Fibroblast of villous mesenchyme (primary cell): ENCODE measurements around the gene SLC43A3. TPM values are rescaled to one million over a fixed set of nuclear protein-coding genes. Genes with fewer than 3 reads are reported as not detected.

Source experiments
- DNase-seq: peaks from one replicate; pipeline ENCODE4 v3.0.0-alpha.2; 2010; ENCODE audit warnings: low read depth
- H3K4me3 ChIP-seq: 2 replicates; pipeline ENCODE4 v1.5.1; 2011; ENCODE audit warnings: low read depth, mild to moderate bottlenecking, low read length
- small RNA-seq: library from RNA; depleted of rRNA; stranded (forward); fragments of <200 nt; gene quantifications from one replicate; pipeline ENCODE3, GENCODE V24; 2012
- total RNA-seq: library from RNA; depleted of rRNA; stranded (reverse); fragments of >200 nt; gene quantifications from 2 replicates; pipeline ENCODE4 v1.2.3, GENCODE V29; 2012
- TF ChIP-seq, protein P1 (sequence below): IDR thresholded peaks from 2 replicates; pipeline ENCODE4 v1.5.1; 2012; ENCODE audit warnings: low read depth, mild to moderate bottlenecking, low read length; ENCODE audit not compliant: insufficient read depth

SLC43A3 gene
- total RNA-seq, 1 donor, result 26.3 TPM

DNA sequence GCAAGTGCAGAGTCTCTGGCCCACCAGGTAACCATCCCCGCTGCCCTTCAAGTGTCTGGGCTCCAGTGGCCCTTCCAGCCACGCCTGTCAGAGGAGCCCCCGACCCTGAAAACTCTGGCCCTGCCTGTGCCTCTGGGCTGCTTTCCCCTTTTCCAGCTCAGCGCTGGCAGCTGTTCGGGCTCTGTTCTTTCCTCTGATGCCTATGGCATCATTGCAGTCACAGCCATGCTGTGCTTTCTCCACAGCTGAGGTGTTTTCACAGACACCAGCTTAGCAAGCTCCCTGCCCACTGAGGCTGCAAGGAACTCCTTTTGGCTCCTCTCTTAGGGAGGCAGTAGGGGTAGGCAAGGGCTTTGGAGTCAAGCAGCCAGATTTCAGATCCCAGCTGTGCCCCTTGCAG, 67.5 kb downstream of the SLC43A3 start:
- DNase-seq, result no peak
- no peak overlapping the region for H3K4me3 ChIP-seq
- TF ChIP-seq, protein P1, sequence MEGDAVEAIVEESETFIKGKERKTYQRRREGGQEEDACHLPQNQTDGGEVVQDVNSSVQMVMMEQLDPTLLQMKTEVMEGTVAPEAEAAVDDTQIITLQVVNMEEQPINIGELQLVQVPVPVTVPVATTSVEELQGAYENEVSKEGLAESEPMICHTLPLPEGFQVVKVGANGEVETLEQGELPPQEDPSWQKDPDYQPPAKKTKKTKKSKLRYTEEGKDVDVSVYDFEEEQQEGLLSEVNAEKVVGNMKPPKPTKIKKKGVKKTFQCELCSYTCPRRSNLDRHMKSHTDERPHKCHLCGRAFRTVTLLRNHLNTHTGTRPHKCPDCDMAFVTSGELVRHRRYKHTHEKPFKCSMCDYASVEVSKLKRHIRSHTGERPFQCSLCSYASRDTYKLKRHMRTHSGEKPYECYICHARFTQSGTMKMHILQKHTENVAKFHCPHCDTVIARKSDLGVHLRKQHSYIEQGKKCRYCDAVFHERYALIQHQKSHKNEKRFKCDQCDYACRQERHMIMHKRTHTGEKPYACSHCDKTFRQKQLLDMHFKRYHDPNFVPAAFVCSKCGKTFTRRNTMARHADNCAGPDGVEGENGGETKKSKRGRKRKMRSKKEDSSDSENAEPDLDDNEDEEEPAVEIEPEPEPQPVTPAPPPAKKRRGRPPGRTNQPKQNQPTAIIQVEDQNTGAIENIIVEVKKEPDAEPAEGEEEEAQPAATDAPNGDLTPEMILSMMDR, result no peak

DNA sequence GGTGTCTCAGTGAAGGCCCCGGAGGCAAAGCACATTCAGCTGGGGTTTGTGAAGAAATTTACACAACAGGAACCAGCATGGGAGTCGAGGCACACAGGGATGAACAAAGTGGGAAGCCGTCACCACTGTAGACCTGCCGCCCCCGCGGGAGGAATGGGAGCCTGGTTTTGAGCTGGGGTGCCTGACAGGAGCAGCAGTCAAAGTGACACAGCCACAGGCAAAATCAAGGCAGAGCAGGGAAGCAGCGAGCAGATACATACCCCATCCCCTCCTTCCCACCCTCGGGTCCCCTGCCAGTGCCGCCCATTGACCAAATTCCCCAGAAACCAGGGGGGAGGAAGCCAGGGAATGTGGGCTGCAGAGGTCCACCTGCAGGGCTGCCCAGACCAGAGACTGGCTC, 67.9 kb downstream of the SLC43A3 start:
- no peak for DNase-seq
- TF ChIP-seq, protein P1, result no peak
- no peak overlapping the region for H3K4me3 ChIP-seq

DNA sequence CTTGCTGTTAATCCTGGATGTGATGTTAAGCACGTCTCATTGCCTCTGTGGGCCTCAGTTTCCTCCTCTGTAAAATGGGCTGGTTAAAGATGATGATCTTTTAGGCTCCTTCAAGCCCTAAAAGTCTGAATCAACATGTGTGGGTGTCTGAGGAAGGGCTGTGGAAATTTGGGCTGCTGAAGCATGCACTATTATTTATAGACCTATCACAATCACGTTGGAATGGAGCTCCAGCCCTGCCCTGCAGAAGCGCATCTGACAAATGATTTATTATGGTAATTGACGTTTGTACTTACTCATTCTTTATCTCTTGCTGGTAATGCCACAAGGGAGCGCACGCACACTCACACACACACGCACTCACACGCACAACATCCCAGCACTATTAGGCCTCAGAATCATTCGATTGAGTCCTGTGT, 68.4 kb downstream of the SLC43A3 start:
- H3K4me3 ChIP-seq, result no peak overlapping the region
- TF ChIP-seq, protein P1, result no peak
- DNase-seq, result no peak

DNA sequence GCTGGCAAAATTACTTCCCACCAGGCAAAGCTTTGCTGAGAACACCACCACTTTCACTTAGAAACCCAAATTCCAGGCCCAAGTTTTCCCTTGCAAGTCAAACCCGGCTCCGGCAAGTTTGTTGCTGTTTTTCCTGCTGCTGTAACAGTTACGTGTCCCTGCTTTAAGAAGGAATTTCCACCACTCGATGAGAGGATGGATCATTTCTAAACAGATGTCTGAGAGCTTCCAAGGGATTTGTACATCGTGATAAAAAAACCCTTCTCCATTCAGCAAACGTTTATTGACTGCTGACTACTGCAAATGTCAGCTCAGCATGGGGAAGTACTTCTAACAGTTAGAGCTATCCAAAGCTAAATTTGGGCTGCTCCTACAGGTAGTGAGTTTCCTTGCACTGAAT, 69.1 kb downstream of the SLC43A3 start:
- TF ChIP-seq, protein P1, result no peak
- peak; percentile 55 for DNase-seq
- no peak overlapping the region for H3K4me3 ChIP-seq

DNA sequence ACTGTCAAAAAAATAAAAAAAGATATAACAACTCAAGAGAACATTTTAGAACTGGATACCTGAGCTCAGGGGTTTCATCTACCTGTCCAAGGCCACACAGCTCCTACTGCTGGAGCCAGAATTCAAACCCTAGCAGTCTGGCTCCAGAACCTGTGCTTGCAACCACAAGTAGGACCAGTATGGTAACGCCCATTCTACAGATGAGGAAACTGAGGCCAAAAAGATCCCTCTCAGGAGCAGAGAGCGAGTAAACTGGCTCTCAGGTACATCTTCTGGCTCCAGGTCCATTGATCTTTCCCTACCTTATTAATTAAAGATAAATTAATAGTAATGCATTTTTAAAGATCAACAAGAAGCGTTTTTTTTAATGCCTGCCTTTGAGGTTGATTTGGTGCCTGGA, 69.6 kb downstream of the SLC43A3 start:
- TF ChIP-seq, protein P1, result no peak
- DNase-seq, result no peak
- H3K4me3 ChIP-seq, result no peak overlapping the region

Small RNA genes lying within 50 kb of the gene (small RNA-seq; reads per million reads assigned to genes)
- not detected for gene RNA5SP341

Other genes with a start within 250 kb of the SLC43A3 start
- not detected in 2 replicates for gene LRRC55, start 245.2 kb downstream of the SLC43A3 start, total RNA-seq
- gene APLNR, start 189.9 kb downstream of the SLC43A3 start, total RNA-seq, result not detected in 2 replicates
- 69.5 and 70.5 TPM in 2 replicates for gene TNKS1BP1, start 102.2 kb downstream of the SLC43A3 start, total RNA-seq
- gene SSRP1, start 91.2 kb downstream of the SLC43A3 start, total RNA-seq, result 61.7 and 67.3 TPM in 2 replicates
- not detected in 2 replicates for gene P2RX3, start 88.8 kb downstream of the SLC43A3 start, total RNA-seq
- not detected in 2 replicates for gene PRG3, start 46.0 kb downstream of the SLC43A3 start, total RNA-seq
- gene PRG2, start 36.5 kb downstream of the SLC43A3 start, total RNA-seq, result not detected in 2 replicates
- not detected in 2 replicates for gene RTN4RL2, start 33.4 kb upstream of the SLC43A3 start, total RNA-seq
- gene SLC43A1, start 88.6 kb upstream of the SLC43A3 start, total RNA-seq, result 6.0 and 9.3 TPM in 2 replicates
- gene TIMM10, start 103.6 kb upstream of the SLC43A3 start, total RNA-seq, result 27.7 and 39.3 TPM in 2 replicates
- gene SMTNL1, start 110.5 kb upstream of the SLC43A3 start, total RNA-seq, result not detected in 2 replicates
- 60.9 and 73.0 TPM in 2 replicates for gene UBE2L6, start 140.6 kb upstream of the SLC43A3 start, total RNA-seq
- 10.8 and 21.9 TPM in 2 replicates for gene SERPING1, start 170.6 kb upstream of the SLC43A3 start, total RNA-seq
- 0.43 and 0.64 TPM in 2 replicates for gene YPEL4, start 222.8 kb upstream of the SLC43A3 start, total RNA-seq
- gene CLP1, start 230.6 kb upstream of the SLC43A3 start, total RNA-seq, result 16.4 and 19.0 TPM in 2 replicates
- gene ZDHHC5, start 241.0 kb upstream of the SLC43A3 start, total RNA-seq, result 39.0 and 59.6 TPM in 2 replicates